ENCODE results near the gene YIPF2. TPM values are rescaled to one million over a fixed set of nuclear protein-coding genes. Genes with fewer than 3 reads are reported as not detected.

YIPF2 gene
- total and polyA plus RNA-seq, 10 of the 15 experiments (the other 5 are each of a cell fraction or from before 2014, with no cell fraction given), result 0.92 to 38.9 (median 17.6) TPM

DNA sequence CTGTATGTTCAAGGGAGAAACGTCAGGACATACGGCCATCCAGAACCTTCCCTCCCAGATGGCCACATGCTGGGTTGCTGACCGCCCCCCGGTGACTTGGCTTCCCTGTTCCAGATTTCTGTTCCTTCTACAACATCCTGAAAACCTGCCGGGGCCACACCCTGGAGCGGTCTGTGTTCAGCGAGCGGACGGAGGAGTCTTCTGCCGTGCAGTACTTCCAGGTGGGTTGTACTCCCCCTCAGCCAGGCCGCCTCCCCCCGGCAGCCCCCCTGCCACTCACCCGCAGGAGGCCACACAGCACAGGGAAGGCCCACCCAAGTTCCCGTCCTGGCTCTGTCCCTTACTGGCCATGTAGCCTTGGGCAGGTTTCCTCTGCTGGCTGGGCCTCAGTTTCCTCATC is 20.5 kb downstream of the YIPF2 start:
- in situ Hi-C loops (cut with MboI), result no loop called here
- ChIA-PET SMC1A (ENCODE audit: uncharacterized antibody, unreplicated experiment) (no interaction called here), CTCF (no interaction called here), POLR2A (interaction anchor here (0.6 kb wide), 1 partner anchor 381 kb away, joined by 7 read pairs; no protein-coding TSS in a partner anchor), RAD21 (ENCODE audit: unreplicated experiment) (no interaction called here)
- intact Hi-C loops (cut with micrococcal nuclease; ENCODE audit: unreplicated experiment), result no loop called here
- Histone ChIP-seq H3K4me1 (ENCODE audit: control insufficient read depth, insufficient read depth, low read length) (no peaks in the 10 kb centered on the region), H3K9me3 (replicated peaks; ENCODE audit: control insufficient read depth, insufficient read depth, low read length) (no peaks in the 10 kb centered on the region), H3K4me2 (ENCODE audit: control insufficient read depth, insufficient read depth) (no peak overlapping the region), H3K9ac (ENCODE audit: control insufficient read depth, insufficient read depth, low read length) (no peak overlapping the region), H3K4me3 (no peak overlapping the region), H3K79me2 (ENCODE audit: control insufficient read depth, insufficient read depth, low read length) (peaks cover 2% of the 10 kb centered on the region; the same call in 1 of the 2 replicates), H4K20me1 (ENCODE audit: control insufficient read depth, insufficient read depth) (no peaks in the 10 kb centered on the region), H3K27me3 (replicated peaks in 1 of 2; ENCODE audit: control insufficient read depth in 2 of 2, insufficient read depth in 2 of 2, low read length in 1 of 2) (no peaks in the 10 kb centered on the region), H3K27ac (ENCODE audit: control insufficient read depth, insufficient read depth) (no peak overlapping the region), H2AFZ (ENCODE audit: control insufficient read depth, low read depth, low read length) (no peak overlapping the region), H3K36me3 (ENCODE audit: control insufficient read depth in 2 of 2, insufficient read depth in 2 of 2, low read length in 1 of 2) (peaks cover 15 to 40% of the 10 kb centered on the region in 2 experiments; a peak in 3 of 4 replicates)
- WGBS (ENCODE audit: insufficient coverage, insufficient replicate concordance, low lambda C conversion rate, missing lambda C conversion rate), result 96% methylated on average over 14 of the region's 14 CpGs
- DNase-seq (ENCODE audit: low read depth, low spot score) (no peak), ATAC-seq (no peak), FAIRE-seq (no peak)
- TF ChIP-seq, protein P1, sequence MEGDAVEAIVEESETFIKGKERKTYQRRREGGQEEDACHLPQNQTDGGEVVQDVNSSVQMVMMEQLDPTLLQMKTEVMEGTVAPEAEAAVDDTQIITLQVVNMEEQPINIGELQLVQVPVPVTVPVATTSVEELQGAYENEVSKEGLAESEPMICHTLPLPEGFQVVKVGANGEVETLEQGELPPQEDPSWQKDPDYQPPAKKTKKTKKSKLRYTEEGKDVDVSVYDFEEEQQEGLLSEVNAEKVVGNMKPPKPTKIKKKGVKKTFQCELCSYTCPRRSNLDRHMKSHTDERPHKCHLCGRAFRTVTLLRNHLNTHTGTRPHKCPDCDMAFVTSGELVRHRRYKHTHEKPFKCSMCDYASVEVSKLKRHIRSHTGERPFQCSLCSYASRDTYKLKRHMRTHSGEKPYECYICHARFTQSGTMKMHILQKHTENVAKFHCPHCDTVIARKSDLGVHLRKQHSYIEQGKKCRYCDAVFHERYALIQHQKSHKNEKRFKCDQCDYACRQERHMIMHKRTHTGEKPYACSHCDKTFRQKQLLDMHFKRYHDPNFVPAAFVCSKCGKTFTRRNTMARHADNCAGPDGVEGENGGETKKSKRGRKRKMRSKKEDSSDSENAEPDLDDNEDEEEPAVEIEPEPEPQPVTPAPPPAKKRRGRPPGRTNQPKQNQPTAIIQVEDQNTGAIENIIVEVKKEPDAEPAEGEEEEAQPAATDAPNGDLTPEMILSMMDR (IDR thresholded peaks at IDR 0.05 in 2 of 3, conservative IDR thresholded peaks at IDR 0.05 in 1 of 3; ENCODE audit: control insufficient read depth in 2 of 3, extremely low read depth in 1 of 3, insufficient read depth in 1 of 3, low read depth in 3 of 3, low read length in 3 of 3), result no peak
- TF ChIP-seq ASH2L (IDR thresholded peaks at IDR 0.05; ENCODE audit: borderline replicate concordance, low read depth) (no peak), SRF (IDR thresholded peaks at IDR 0.05; ENCODE audit: low read depth in 2 of 2, low read length in 2 of 2) (no peak), ZSCAN29 (IDR thresholded peaks at IDR 0.05) (no peak), BCLAF1 (IDR thresholded peaks at IDR 0.05) (no peak), RAD51 (IDR thresholded peaks at IDR 0.05) (no peak), CBX5 (IDR thresholded peaks at IDR 0.05; ENCODE audit: low read depth) (no peak), KLF5 (IDR thresholded peaks at IDR 0.05; ENCODE audit: partially characterized antibody) (no peak), POLR2A (IDR thresholded peaks at IDR 0.05; ENCODE audit: low read depth, low read length) (no peak)
- BruUV-seq (replicated peaks), result no TSS peak
